Measurements from ENCODE around the gene ZNF280A. TPM values are rescaled to one million over a fixed set of nuclear protein-coding genes. Genes with fewer than 3 reads are reported as not detected.

The ZNF280A gene
- total RNA-seq, 3 donors from 2014 or later: not detected

DNA sequence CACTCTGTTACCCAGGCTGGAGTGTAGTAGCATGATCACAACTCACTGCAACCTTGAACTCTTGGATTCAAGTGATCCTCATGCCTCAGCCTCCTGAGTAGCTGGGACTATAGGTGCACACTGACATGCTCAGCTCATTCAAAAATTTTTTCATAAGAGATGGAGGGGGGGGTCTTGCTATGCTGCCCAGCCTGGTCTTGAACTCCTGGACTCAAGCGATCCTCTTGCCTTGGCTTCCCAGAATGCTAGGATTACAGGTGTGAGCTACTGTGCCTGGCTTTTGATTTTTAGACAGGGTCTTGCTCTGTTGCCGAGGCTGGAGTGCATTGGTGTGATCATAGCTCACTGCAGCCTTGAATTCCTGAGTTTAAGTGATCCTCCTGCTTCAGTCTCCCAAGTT lies 25.0 kb upstream of the ZNF280A start:
- H3K9me3 ChIP-seq: peaks cover 0 to 3% of the 10 kb centered on the region in 2 donors
- H3K27ac ChIP-seq: no peak overlapping the region
- DNase-seq (ENCODE audit: low spot score in 2 of 2): no peak
- H3K36me3 ChIP-seq: no peaks in the 10 kb centered on the region
- intact Hi-C loops (cut with DNase I; ENCODE audit: low total_unique reads): no loop called here
- H3K4me1 ChIP-seq: no peaks in the 10 kb centered on the region
- H3K27me3 ChIP-seq: no peaks in the 10 kb centered on the region
- no peak overlapping the region for H3K4me3 ChIP-seq
- no peak for TF ChIP-seq POLR2AphosphoS5 (IDR thresholded peaks at IDR 0.05)
- TF ChIP-seq, protein P1, sequence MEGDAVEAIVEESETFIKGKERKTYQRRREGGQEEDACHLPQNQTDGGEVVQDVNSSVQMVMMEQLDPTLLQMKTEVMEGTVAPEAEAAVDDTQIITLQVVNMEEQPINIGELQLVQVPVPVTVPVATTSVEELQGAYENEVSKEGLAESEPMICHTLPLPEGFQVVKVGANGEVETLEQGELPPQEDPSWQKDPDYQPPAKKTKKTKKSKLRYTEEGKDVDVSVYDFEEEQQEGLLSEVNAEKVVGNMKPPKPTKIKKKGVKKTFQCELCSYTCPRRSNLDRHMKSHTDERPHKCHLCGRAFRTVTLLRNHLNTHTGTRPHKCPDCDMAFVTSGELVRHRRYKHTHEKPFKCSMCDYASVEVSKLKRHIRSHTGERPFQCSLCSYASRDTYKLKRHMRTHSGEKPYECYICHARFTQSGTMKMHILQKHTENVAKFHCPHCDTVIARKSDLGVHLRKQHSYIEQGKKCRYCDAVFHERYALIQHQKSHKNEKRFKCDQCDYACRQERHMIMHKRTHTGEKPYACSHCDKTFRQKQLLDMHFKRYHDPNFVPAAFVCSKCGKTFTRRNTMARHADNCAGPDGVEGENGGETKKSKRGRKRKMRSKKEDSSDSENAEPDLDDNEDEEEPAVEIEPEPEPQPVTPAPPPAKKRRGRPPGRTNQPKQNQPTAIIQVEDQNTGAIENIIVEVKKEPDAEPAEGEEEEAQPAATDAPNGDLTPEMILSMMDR (IDR thresholded peaks at IDR 0.05): no peak
- TF ChIP-seq POLR2A (IDR thresholded peaks at IDR 0.05): no peak

DNA sequence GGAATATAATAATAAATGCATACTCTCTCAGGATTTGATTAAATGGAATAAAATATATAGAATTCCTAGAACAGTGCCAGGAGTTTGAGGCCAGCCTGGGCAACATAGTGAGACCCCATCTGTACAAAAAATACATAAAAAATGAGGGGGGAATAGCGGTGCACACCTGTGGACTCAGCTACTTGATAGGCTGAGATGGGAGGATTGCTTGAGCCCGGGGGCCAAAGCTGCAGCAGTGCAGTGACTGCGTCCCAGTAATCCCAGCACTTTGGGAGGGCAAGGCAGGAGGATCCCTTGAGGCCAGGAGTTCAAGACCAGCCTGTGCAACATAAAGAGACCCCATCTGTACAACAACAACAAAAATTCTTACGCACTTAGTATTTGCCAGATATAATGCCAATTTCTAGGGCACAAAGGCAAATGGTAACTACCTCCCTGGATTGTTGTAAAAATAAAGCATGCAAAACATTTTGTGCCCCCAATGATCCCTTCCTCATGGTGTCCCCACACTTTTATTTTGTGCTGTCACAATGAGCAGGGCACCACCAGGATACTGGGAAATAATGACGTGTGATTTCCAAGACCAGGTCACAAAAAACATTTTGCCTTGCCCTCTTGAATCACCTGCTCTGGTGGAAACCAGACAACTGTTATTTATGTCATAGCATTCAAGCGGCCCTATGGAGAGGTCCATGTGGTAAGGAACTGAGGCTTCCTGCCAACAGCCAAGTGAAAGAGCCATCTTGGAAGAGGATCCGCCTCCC lies 18.3 kb upstream of the ZNF280A start:
- Histone ChIP-seq H3K4me3 (no peak overlapping the region), H3K27ac (no peak overlapping the region), H3K27me3 (no peaks in the 10 kb centered on the region), H3K9me3 (peaks cover 0 to 7% of the 10 kb centered on the region in 2 donors), H3K36me3 (no peaks in the 10 kb centered on the region), H3K4me1 (no peaks in the 10 kb centered on the region)
- TF ChIP-seq POLR2AphosphoS5 (IDR thresholded peaks at IDR 0.05) (no peak), POLR2A (IDR thresholded peaks at IDR 0.05) (no peak)
- TF ChIP-seq, protein P1 (IDR thresholded peaks at IDR 0.05): no peak
- no peak for DNase-seq (ENCODE audit: low spot score in 2 of 2)
- intact Hi-C loops (cut with DNase I; ENCODE audit: low total_unique reads): no loop called here

DNA sequence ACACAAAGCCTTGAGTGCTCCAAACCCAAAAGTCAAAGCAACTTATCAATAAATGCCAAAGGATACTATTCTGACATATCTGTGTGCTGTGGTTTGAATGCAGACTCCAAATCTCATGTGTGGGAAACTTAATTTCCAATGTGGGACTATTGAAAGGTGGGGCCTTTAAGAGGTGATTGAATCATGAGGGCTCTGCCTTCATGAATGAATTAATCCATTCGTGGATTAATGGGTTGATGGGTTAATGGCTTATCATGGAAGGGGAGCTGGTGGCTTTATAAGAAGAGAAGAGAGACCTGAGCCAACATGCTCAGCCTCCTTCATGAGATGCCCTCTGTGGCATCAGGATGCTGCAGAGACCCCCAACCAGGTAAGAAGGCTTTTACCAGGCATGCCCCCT lies 16.8 kb upstream of the ZNF280A start:
- H3K4me1 ChIP-seq: no peaks in the 10 kb centered on the region
- peaks cover 0 to 7% of the 10 kb centered on the region in 2 donors for H3K9me3 ChIP-seq
- no peaks in the 10 kb centered on the region for H3K36me3 ChIP-seq
- intact Hi-C loops (cut with DNase I; ENCODE audit: low total_unique reads): no loop called here
- H3K27me3 ChIP-seq: no peaks in the 10 kb centered on the region
- TF ChIP-seq, protein P1 (IDR thresholded peaks at IDR 0.05): no peak
- no peak for TF ChIP-seq POLR2AphosphoS5 (IDR thresholded peaks at IDR 0.05)
- TF ChIP-seq POLR2A (IDR thresholded peaks at IDR 0.05): no peak
- no peak overlapping the region for H3K27ac ChIP-seq
- H3K4me3 ChIP-seq: no peak overlapping the region
- DNase-seq (ENCODE audit: low spot score in 2 of 2): no peak

DNA sequence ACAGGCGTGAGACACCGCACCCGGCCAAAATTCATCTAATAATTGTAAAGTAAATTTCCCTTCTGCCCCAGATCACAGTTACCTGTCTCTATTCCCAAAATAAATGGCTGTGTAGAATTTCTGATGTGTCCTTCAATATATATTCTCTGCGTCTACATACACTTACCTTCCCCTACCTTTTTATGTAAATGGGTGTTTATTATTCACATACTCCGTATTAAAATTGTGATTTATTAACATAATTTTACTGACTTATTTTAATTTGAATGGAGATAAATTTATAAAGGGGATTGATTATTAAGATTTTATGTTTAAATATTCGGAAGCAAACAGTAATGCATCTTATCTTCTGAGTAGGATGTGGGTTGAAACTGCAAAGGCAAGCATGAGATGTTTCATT lies 16.4 kb upstream of the ZNF280A start:
- TF ChIP-seq, protein P1 (IDR thresholded peaks at IDR 0.05): no peak
- TF ChIP-seq POLR2A (IDR thresholded peaks at IDR 0.05): no peak
- no peak for TF ChIP-seq POLR2AphosphoS5 (IDR thresholded peaks at IDR 0.05)
- H3K9me3 ChIP-seq: peaks cover 0 to 7% of the 10 kb centered on the region in 2 donors

DNA sequence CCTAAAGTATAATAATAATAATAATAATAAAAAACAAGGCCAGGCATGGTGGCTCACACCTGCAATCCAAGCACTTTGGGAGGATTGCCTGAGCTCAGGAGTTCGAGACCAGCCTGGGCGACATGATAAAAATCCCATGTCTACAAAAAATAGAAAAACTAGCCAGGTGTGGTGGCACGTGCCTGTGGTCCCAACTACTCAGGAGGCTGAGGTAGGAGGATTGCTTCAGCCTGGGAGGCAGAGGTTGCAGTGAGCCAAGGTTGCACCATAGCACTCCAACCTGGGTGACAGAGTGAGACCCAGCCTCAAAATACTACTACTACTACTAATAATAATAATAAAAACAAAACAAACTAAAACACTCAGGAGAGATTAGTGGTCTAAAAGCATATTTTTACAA lies 15.6 kb upstream of the ZNF280A start:
- H3K4me1 ChIP-seq: no peaks in the 10 kb centered on the region
- H3K36me3 ChIP-seq: no peaks in the 10 kb centered on the region
- H3K9me3 ChIP-seq: peaks cover 0 to 7% of the 10 kb centered on the region in 2 donors
- no peak for TF ChIP-seq POLR2A (IDR thresholded peaks at IDR 0.05)
- H3K4me3 ChIP-seq: no peak overlapping the region
- H3K27me3 ChIP-seq: no peaks in the 10 kb centered on the region
- no peak for DNase-seq (ENCODE audit: low spot score in 2 of 2)
- intact Hi-C loops (cut with DNase I; ENCODE audit: low total_unique reads): no loop called here
- no peak overlapping the region for H3K27ac ChIP-seq

More for the DNA sequence above, 16.4 kb upstream of the ZNF280A start:
- H3K36me3 ChIP-seq: no peaks in the 10 kb centered on the region
- DNase-seq (ENCODE audit: low spot score in 2 of 2): no peak
- H3K4me1 ChIP-seq: no peaks in the 10 kb centered on the region
- H3K27ac ChIP-seq: no peak overlapping the region
- H3K27me3 ChIP-seq: no peaks in the 10 kb centered on the region
- no peak overlapping the region for H3K4me3 ChIP-seq
- intact Hi-C loops (cut with DNase I; ENCODE audit: low total_unique reads): no loop called here

Data from breast epithelium (tissue), 4 donors.